NCI-H526 treated with DMSO at 0.1 percent for 48 hours (cell line): Measurements from ENCODE around the gene ME2.
"Not testable (repeated sequence)": the region's sequence is repeated elsewhere in the genome, so short reads cannot be mapped to it uniquely, and the experiment has no call there.

ENCODE experiments used
- DNase-seq: peaks from one replicate; lab custom pipeline; 2025; lab: John Stamatoyannopoulos, UW

The ME2 gene

DNA sequence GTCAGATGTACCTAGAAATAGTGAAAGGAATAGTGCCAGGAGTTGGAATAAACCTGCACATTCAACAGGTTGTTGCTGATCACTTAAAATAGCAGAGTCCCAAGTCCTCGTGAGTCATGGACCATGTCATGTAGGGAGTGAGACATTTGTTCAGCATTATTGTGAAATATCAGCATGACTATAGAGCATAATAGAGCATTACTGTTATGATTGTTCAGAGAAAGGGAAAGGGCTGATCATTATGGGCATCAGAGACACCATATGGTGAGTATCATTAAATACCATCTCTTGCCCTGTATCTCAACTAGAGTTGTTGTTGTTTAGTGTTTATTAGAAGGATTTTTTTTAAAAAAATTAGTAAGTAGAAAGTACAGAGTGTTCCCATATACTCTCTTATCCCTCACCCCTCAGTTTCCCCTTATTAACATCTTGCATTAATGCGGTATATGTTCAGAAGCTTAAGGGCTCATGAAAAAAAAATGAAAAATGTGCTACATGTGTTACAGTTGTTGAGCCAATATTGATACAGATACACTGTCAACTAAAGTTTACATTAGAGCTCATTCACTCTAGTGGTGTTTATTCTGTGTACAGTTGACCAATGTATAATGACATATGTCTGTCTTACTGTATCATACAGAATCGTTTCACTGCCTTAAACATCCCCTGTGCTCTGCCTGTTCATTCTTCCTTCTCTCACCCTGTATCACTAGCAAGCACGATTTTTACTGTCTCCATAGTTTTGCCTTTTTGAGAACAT, 94.6 kb downstream of the ME2 start:
- no peak for DNase-seq

DNA sequence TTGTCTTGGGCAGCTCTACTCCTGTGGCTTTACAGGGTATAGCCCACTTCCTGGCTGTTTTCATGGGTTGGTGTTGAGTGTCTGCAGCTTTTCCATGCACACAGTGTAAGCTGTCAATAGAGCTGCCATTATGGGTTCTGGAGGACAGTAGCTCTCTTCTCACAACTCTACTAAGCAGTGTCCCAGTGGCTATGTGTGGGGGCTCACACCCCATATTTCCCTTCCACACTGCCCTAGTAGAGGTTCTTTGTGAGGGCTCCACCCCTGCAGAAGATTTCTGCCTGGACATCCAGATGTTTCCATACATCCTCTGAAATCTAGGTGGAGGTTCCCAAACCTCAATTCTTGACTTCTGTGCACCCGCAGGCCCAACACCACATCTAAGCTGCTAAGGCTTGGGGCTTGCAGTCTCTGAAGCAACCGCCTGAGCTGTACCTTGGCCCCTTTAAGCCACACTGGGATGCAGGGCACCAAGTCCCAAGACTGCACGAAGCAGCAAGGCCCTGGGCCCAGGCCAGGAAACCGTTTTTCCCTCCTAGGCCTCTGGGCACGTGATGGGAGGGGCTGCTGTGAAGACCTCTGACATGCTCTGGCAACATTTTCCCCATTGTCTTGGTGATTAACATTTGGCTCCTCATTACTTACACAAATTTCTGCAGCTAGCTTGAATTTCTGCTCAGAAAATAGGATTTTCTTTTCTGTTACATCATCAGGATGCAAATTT, 98.3 kb downstream of the ME2 start:
- no peak for DNase-seq

GRCh38 chr18:50981381-50981780, 102.5 kb downstream of the ME2 start:
- no peak for DNase-seq

GRCh38 chr18:50982086-50982801, 103.3 kb downstream of the ME2 start:
- no peak for DNase-seq

DNA sequence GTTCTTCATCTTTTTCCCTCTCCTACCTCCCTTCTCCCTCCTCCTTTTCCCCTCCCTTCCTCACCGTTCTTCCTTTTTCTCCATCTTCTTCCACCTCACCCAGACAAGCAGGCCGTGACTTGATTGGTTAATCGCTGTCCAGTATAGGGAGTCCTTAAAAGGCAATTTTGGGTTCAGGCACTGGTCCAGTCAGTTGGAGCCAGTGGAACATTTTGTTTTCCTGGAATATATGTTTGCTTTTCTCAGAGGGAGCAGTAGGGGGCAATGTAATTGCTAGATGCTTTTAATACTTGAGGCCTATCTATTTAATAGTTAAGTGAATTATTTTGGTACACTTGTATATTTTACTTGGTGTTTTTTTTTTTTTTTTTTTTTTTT, 103.9 kb downstream of the ME2 start:
- DNase-seq = no peak

DNA sequence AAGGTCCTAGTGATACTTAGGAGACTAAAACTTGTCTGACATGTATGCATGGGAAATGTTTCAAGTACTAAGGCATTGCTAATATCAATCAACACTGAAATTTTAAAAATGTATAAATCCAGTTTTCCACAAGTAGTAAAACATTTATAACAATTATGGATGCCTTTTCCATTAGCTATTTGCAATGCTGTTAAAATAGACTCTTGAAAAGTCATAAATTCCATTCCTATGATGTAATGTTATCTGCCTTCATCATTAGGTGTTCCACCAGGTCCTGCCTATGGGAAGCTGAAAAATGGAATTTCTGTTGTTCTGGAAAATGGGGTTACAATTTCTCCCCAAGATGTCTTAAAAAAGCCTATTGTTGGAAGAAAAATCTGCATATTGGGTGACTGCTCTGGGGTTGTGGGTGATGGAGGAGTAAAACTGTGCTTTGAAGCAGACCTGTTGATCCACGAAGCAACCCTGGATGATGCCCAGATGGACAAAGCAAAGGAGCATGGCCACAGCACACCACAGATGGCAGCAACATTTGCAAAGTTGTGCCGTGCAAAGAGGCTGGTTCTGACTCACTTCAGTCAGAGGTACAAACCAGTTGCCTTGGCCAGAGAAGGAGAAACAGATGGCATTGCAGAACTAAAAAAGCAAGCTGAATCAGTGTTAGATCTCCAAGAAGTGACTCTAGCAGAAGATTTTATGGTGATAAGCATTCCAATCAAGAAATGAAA, 107.6 kb downstream of the ME2 start:
- DNase-seq = no peak

DNA sequence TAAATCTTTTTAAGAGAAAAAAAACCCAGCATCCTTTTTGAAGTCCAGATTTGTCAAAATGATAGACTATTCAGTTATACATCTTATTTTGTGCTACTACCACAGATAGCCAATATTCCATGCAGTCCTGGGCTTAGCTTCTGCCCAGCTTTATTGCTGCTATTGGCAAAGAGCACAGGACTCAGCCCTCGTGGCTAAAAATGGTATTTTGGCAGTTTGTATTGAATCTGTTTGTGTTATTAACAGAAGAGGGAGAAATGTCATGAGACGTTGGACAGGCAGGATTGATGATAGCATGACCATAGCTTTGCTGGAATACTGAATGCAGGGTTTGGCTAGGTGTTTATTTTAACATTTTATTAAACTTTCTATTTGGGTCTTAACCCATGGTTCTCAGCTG, 108.3 kb downstream of the ME2 start:
- DNase-seq = no peak

DNA sequence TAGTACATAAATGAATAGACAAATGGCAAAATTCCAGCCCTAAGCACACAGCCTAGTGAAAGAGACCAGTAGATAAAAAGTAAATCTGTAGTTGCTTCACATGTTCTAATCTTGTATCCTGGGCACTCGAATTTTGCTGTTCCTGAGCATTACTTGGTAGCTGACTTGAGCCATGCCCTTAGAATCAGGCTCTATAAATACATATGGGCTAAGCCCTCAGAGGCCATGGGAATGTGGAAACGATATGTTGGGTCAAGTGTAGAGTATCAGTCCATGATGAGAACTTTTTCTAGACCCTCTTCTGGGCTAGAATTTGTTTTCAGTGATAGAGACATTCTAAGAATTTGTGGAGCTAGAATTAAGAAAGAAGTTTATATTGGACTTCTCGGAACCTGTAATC, 110.8 kb downstream of the ME2 start:
- DNase-seq = no peak

- no peak for DNase-seq
Measured at GRCh38 chr18:50992351-50992762, 113.4 kb downstream of the ME2 start.

DNA sequence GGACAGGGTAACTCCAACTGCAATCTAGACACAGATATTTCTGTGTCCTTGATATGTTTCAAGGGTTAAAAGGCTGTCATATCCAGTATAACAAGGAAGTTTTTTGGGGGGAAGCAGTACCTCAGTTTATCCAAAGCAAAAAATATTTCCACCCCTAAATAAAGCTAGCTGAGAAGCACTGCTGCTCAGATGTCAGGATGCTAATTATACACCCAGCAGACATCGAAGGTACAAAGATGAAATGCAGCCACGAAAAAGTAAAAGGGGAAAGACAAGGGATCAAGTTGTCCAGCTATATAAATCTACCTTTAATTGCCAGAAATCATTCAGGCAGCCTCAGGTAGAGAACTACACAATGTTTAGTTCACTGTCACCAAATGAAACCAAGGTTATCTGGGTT, 115.1 kb downstream of the ME2 start:
- DNase-seq = no peak

GRCh38 chr18:51003174-51003573, 124.3 kb downstream of the ME2 start:
- not testable (repeated sequence) for DNase-seq
